GM12892 (cell line): ENCODE measurements around the gene SLC6A6.

Experiments used
- DNase-seq: peaks from one replicate; pipeline ENCODE4 v3.0.0; 2011; ENCODE audit not compliant: insufficient read length
- FAIRE-seq: peaks from 2 replicates; lab custom pipeline; 2011; peaks lifted over from hg19 to GRCh38; lab: Jason Lieb, UNC
- POLR2A ChIP-seq: IDR thresholded peaks from 2 replicates; pipeline ENCODE4 v1.6.1; 2011; ENCODE audit warnings: low read depth, low read length, control low read depth
- POLR2AphosphoS5 ChIP-seq: IDR thresholded peaks from 2 replicates; pipeline ENCODE4 v1.6.1; 2011; ENCODE audit warnings: low read depth, low read length, control low read depth
- TAF1 ChIP-seq: IDR thresholded peaks from 2 replicates; pipeline ENCODE4 v1.6.1; 2011; ENCODE audit warnings: low read depth, mild to moderate bottlenecking, control low read depth, low read length, borderline replicate concordance

SLC6A6 gene

DNA sequence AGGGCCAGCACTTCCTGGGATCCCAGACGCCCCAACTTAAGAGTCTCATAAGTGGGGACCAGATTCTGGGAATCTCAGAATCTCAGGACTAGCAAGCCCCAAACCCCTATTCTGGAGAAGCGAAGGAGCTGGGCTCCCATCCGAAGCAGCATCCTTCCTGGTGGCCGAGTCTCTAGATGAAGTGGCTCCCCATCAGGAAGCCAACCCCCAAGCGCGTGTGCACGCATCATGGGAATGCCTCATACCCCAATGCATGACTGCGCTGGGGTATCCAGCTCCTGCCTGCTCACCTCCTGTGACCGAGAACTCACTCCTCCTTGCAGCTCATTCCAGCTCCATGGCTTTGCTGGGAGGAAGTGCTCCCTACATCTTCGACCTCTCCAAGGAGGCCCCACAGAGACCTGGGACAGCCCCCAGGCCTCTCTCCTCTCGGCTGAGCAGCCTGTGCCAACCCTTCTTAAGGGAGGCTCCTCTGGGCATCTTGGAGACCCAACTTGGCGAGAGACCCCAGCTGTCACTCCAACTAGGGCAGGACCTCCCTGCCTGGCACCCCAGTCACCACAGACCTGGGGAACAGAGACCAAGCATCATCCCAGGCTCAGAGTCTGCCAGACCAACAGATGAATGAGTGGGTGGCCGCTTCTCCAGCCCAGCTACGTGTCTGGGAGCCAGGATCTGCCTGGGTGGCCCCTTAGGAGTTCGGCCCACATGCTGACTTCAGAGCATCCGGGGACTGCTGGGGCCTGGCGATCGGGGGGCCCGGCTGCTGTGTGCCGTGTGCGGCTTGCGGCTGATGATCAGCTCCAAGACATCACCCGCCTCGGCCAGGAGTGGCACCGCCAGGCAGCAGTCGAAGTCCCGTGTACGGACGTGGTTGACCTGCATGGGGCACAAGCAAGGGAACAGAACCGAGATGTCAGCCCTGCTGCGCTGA is 90.8 kb downstream of the SLC6A6 start:
- FAIRE-seq (no peak), DNase-seq (no peak)
- TF ChIP-seq POLR2AphosphoS5, result no peak
- no peak for TF ChIP-seq TAF1
- no peak for TF ChIP-seq POLR2A

- no peak for FAIRE-seq
- DNase-seq, result no peak
- TF ChIP-seq TAF1 (no peak), POLR2A (no peak), POLR2AphosphoS5 (no peak)
Observed at GRCh38 chr3:14494279-14494972, 92.0 kb downstream of the SLC6A6 start.

DNA sequence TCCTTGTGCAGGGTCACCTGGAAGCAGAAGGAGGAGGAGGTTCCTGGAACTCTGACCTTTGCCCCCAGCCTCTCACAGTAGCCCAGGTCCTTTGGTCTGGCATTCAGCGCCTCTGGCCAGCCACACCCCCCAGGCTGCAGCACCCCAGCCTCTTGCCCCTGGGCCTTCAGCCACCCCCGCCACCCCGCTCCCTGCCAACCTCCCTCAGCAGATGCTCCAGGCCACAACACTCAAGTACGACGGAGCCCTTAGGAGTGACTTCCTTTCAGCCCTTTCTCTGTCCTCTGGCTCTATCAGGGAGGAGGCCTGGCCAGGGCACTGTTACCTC is 92.5 kb downstream of the SLC6A6 start:
- no peak for TF ChIP-seq TAF1
- TF ChIP-seq POLR2AphosphoS5, result no peak
- TF ChIP-seq POLR2A, result no peak
- DNase-seq (no peak), FAIRE-seq (no peak)

DNA sequence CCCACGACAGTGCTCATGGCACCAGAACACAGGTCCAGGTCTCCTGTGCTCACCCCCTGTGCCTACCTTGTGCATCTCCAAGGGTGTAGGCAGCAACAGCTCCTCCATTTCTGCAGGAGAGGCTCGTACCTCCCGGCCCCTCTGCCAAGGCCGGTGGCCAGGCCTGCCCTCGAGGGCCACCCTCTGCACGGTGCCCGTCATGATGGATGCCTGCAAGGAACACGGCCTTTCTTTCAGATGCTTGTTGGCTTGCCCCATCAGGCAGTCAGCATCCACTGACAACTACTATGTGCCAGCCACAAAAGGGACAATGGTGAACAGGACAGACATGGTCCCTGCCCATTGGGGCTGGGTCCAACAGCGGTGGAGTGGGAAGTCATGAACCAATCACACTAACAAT is 93.9 kb downstream of the SLC6A6 start:
- FAIRE-seq (no peak), DNase-seq (no peak)
- TF ChIP-seq TAF1 (no peak), POLR2AphosphoS5 (no peak), POLR2A (no peak)

DNA sequence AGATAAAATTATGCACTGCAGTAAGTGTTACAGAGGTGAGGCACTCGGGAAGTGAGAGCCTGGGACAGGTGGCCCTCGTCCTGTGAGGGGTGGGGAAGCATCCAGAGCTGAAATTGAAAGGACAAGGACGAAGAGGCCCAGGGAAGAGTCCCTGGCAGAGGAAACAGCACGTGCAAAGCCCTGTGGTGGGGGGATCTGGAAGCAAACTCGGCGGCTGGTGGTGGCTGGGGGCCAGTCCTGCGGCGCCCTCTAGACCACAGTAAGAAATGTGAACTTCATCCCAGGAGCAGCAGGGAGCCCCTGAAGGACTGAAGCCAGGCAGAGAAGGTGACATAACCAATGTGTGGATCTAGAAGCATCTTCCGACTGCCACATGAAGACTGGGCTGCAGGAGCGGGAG is 94.9 kb downstream of the SLC6A6 start:
- TF ChIP-seq POLR2AphosphoS5 (no peak), TAF1 (no peak)
- DNase-seq, result no peak
- no peak for FAIRE-seq

DNA sequence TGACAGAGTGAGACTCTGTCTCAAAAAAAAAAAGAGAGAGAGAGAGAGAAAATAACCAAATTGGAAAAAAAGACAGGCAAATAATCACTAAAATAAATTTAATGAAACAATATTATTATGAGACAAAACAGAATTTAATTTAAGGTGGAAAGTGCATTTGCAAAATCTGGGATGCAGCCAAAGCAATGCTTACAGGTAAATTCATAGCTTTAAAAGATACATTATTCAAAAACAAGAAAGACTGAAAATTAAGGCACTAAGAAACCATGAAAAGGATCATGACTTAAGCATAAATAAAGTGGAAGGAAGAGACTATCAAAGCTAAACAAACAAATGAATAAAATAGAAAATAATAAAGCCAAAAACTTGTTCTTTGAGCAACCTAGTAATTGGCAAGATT is 100.1 kb downstream of the SLC6A6 start:
- DNase-seq, result no peak
- FAIRE-seq, result no peak
- TF ChIP-seq TAF1 (no peak), POLR2A (no peak), POLR2AphosphoS5 (no peak)

GRCh38 chr3:14503033-14503705 is 100.8 kb downstream of the SLC6A6 start:
- DNase-seq (no peak), FAIRE-seq (no peak)
- TF ChIP-seq TAF1, result no peak
- TF ChIP-seq POLR2A, result no peak
- TF ChIP-seq POLR2AphosphoS5, result no peak

DNA sequence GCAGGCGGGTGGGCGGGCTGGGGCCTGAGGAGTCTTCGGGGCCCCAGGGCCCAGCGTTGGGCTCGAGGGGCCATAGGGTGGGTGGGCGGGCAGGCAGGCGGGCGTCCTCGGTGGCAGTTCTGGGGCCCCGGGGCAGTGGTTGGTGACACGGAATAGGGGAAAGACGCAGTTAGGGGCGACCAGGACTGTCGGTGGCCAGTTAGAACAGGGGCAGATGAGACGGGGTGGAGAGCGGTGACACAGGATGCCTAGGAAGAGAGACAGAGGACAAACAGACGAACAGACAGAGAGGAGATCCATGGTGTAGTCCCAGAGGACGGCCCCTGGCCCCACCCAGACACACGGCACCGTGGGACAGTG is 101.3 kb downstream of the SLC6A6 start:
- no peak for FAIRE-seq
- no peak for DNase-seq
- no peak for TF ChIP-seq POLR2AphosphoS5
- TF ChIP-seq POLR2A, result no peak
- no peak for TF ChIP-seq TAF1

GRCh38 chr3:14505001-14505802 is 102.8 kb downstream of the SLC6A6 start:
- FAIRE-seq, result no peak
- TF ChIP-seq TAF1 (no peak), POLR2AphosphoS5 (no peak)
- no peak for DNase-seq

- DNase-seq (no peak), FAIRE-seq (no peak)
- no peak for TF ChIP-seq POLR2AphosphoS5
- TF ChIP-seq POLR2A, result no peak
- no peak for TF ChIP-seq TAF1
Observed at GRCh38 chr3:14505803-14506500, 103.5 kb downstream of the SLC6A6 start.
